GM18498 (cell line): ENCODE data around the gene TTC23.
"Not testable (repeated sequence)": the region's sequence is repeated elsewhere in the genome, so short reads cannot be mapped to it uniquely, and the experiment has no call there.

Experiments
- ATAC-seq: cut with Tn5 transposase; IDR thresholded peaks from one replicate; pipeline ENCODE4 v1.9.1; 2021; ENCODE audit warnings: mild to moderate bottlenecking, moderate library complexity; ENCODE audit not compliant: unreplicated experiment

TTC23 gene

DNA sequence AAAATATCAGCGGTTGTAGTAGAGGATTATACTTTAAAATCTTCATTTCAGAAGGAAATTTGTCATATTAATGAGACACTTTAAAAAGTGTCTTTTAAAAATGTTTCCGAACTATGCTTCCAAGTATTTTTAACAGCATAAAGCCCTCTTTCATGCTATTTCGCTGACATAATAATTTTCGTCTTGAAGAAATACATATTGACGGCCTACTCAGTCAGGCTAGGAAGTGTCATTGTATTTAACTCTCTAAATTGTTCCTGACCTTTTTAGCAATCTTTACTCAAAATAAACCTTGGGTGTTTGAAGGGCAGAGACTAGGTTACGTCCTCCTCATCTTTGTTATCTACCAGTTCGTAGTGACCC lies 1.1 kb upstream of the TTC23 start:
- ATAC-seq: no peak

DNA sequence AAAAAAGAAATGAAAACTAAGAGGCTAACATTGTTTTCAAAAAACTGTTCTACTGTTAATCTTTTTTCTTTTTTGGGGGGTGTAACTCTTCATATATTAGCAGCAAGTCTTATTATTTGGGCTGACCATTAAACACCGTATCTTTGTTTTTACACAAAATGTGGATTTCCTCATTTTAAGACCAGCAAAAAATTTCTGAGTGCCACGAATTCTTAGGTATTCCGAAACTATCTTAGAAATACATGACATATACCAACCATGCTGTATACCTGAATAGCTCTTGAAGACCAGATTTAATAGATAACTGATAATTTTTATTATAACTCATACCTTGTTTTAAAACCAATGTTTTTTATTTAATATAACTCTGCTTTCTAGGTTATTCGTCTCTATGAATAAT lies 620 bp upstream of the TTC23 start:
- no peak for ATAC-seq

DNA sequence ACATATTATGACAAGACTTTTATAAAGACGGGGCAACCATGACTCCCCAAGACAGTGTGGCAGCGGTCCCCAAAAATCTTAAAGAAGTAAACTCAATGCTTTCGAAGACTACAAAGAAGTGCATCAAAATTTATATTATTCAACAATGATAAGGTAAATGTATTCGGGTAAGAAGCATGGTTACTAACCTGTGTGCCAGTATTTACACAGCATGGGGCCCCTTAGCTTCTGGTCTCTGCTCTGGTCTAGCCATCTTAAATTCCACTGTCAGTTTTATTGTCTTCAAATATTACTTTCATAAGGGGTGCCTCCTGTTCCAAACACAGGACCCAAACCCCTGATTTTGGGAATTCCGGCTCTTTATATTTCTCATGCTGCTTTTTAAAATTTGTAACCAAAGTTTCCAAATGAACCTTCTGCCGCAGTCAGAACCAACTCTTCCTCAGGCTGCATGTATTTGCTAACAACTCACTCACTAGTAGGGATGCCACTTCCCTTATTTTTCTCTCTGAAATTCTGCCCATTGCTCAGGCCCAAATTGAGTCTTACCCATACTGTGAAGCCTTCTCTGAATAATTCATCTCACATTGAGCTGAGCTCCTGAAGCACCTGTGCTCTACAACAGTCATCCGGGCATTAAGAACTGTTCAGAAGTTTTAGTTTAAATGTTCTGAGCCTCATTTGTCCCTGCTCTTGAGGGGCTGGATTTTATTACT lies 1.2 kb downstream of the TTC23 start:
- ATAC-seq: no peak

DNA sequence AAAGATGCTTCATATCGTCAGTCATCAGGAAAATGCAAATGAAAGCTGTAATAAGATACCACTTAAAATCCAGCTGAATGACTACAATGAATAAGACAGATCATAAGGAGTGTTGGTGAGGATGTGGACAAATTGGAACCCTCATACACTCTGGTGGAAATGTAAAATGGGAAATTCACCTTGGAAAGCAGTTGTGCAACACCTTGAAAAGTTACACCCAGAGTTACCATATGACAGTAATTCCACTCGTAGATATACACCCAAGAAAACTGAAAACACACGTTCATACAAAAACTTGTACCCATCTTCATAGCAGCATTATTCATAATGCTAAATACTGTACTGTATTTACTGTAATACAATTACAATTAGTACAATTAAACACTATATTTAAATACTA lies 2.3 kb downstream of the TTC23 start:
- no peak for ATAC-seq

DNA sequence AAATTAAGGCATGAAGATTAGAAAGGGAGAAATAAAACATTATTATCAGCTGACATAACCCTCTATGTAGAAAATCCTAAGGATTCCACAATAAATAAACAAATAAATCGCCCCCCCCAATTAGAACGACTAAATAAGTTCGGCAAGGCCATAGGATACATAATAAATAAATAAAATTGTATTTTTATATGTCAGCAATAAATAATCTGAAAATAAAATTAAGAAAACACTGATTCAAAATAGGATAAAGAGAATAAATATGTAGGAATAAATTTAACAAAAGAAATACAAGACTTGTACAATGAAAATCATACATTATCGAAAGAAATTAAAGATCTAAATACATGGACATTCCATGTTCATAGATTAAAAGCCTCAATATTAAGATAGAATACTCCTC lies 5.1 kb downstream of the TTC23 start:
- ATAC-seq: no peak

DNA sequence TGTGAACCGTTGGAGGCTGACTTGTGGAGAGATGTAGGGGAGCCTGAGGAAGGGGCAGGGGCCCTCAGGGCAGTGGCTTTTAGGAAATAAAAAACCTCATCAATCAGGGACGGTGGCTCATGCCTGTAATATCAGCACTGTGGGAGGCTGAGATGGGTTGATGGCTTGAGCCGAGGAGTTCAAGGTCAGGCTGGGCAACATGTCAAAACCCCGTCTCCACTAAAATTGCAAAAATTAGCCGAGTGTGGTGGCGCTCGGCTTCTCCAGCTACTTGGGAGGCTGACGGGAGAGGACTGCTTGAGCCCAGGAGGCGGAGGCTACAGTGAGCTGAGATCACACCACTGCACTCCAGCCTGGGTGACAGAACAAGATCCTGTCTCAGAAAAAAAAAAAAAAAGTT lies 7.6 kb downstream of the TTC23 start:
- no peak for ATAC-seq

DNA sequence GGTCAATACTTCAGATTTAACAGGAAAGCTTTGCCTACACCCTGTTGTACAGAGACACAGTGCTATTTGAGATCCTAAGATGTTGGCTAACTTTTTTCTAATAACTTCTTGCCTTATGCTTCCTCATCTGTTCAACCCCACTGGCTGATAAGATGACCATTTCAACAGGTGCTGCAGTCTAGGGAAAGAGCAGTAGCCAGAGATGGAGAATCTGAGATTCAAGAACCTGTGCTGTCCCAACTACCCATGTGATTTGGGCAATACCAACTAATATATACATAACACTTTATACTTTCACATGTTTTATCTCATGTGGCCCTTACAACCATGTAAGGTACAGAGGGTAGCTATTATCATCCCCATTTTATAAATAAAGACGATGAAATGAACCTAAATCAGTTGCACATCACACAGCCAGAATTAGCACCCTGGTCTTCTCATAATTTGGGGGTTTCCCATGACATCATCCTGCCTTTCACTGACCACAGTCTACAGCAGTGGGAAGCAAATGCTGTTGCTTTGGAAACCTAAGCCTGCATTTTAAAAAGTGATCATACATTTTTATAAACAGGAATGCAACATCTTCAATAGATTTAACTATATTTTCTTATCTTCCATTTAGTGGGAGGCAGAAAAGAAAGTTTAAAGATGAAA lies 9.7 kb downstream of the TTC23 start:
- ATAC-seq: peak; percentile 91

DNA sequence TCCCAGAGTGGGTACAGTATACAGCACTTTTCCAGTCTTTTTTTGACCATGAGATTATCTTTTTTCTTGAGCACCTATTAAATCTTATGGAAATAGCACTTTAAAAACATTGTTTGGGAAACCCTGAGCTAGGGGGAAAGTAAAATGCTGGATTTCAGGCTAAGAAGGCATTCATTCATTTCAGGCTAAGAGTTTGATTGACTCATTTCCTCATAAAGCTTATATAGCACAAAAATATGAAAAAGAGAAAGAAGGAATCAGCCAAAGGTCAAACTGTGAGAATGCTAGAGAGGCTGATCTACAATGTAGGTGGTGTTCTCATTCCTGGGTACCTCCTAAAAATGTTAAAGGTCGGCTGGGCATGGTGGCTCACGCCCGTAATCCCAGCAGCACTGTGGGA lies 10.5 kb downstream of the TTC23 start:
- ATAC-seq: no peak

DNA sequence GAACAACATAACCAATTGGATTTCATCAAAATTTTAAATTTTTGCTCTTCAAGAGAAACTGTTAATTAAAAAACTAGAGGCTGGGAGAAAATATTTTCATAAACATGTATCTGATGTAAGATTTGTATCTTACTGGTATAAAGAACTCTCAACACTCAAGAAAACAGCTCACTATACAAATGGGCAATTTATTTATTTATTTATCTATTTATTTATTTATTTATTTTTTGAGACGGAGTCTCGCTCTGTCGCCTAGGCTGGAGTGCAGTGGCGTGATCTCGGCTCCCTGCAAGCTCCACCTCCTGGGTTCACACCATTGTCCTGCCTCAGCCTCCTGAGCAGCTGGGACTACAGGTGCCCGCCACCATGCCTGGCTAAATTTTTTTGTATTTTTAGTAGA lies 15.2 kb downstream of the TTC23 start:
- ATAC-seq: not testable (repeated sequence)

DNA sequence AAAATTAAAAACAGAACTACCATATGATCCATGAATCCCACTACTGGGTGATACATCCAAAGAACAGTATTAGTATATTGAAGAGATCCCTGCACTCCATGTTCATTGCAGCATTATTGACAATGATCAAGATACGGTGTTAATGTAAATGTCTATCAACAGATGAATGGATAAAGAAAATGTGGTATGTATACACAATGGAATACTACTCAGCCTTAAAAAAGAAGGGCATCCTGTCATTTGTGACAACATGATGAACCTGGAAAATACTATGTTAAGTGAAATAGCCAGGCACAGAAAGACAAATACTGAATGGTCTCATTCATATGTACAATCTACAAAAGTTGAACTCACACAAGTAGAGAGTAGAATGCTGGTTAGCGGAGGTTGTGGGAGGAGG lies 16.6 kb downstream of the TTC23 start:
- no peak for ATAC-seq

DNA sequence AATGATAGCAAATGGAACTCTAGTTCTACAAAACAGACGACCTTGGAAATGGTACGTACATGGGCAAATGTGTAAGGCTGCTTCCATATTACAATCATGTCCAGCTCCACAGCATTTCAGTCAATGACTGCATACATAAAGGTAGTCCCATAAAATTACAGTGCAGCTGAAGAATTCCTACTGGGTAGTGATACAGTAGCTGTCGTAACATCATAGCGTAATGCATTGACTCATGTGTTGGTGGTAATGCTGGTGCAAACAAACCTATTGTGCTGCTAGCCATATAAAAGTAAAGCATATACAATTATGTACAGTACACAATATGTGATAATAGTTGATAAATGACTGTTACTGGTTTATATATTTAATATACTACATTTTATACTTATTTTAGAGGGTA lies 18.5 kb downstream of the TTC23 start:
- ATAC-seq: no peak

DNA sequence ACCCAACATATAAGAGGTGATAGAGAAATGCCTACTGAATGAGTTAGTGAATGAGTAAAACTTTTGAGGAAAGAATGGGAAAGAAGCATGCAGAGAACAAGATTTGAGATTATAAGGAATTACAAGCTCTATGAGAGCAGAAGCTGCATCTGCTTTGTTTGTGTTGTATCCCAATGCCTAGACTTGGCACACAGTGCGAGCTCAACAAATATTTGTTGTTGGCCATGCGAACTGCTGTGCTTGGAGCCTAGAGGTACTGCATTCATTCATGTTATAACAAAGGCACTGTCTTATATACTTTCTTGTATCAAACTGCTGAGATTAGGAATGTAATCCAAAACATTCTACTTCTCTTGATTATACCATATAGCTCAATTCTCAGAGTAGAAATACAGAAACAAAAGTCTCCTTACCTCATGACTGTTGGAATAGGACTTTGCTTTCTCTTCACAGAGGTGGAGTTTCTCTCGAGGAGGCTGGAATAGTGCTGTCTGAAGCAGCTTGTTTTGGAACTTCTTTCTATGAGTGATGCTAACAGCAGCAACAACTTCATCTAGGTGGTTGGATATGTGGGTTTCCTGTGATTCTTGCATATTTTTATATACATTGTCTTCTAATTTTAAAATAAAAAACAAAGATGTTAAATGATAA lies 21.1 kb downstream of the TTC23 start:
- no peak for ATAC-seq

DNA sequence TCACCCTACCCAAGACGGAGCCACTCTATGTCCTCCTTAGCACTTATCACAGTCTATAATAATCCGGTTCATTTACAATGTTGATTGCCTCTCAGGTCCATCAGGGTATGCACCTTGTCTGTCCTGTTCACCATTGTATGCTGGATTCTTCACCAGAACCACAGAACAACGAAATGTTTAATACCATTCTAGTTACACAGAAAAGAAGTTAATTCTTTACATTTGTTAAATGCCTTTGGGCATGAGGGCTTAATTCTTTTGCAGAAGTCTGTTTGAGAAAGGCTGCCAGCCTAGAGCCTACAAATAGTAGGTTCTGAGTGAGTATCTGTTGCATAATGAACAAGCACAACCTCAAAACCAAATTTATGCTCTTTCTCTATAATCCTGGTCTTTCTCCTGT lies 22.6 kb downstream of the TTC23 start:
- ATAC-seq: no peak

DNA sequence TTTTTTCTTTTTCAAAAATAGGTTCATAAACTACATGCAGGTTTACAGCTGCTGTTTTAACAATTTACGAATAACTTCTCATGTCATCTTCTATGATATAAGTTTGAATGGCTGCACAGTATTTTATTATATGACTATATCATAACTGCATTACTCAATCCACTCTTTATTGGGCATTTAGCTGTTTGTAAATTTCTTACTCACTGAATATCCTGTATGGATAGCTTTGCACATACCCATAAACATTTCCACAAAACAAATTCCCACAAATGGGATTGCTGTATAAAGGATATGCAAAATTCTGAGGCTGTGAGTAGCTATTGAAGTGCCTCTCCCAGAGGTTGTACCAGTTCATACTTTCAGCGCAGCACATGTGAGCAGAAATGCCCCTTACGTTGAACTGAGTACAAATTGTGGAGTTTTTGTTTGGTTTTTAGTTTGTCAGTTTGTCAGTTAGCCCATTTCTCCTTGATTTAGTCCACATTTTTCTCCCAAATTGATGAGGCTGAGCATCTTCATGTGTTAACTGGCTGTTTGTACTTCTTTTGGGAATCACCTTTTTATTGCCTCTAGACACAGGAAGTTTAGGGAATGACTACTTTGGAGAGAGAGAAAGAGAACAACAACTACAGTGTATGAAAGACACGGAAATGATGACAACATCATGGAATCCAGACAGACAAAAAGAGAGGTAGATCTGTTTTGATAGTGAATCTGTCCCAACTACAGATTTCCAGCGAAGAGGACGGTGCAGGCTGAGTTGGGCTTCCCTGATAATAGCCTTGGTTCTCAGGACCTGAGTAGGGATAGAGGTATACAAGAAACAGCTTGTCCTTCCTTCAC lies 24.8 kb downstream of the TTC23 start:
- ATAC-seq: no peak

DNA sequence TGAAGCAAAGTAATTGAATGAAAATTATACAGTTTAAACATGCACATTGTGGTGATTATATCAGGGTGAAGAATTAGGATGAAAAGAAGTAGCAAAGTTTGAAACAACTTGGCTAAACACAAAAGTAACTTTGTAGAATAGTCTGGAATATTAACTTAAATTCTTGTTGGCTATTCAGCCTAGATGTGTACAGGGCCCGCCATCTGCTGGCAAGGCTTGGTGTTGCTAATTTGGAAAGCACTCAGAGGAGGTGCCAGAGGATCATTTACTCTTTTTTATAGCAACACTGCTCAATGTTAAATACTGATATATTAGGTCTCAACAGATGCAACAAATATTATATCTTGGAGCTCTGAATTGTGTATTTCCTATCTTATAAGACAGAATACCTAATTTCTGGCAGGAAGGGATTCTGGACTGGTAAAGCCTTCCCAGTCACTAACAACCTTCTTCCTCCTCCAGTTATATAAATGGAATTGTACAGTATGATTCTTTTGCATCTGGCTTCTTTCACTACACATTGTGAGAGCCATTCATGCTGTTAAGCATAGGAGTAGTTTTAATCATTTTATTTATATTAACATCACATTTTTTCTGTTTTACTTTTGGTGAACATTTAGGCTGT lies 36.1 kb downstream of the TTC23 start:
- peak; percentile 72 for ATAC-seq

DNA sequence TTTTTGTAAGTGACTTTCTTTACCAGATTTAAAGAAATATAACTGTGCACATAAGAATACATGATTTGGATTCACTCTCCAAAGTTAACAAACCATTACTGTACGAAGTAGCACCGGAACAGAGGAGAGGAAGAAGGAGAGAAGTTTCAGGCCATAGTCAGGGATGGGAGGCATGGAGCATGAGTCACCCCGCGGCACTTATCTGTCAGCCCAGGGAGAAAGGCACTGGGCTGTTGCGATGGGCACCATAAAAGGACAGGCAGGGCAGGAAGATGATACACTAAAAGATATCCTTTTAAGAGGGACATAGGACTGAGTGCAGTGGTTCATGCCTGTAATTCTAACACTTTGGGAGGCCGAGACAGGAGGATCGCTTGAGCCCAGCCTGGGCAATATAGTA lies 37.0 kb downstream of the TTC23 start:
- ATAC-seq: no peak

DNA sequence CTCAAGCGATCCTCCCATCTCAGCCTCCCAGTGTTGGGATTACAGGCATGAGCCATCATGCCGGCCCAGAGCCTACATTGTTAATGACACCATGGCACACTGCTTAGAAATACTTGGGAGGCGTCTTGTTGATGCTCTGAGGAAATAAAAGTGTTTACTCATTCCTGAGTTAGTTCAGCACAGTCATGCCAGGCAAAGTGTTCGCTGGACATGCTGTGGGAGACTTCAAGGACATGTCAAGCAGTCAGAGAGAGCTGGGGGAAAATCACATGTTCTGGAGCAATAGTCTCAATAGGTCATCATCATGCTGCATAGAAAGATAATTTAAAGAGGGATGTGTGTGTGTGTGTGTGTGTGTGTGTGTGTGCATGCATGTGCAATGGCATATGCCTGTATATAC lies 37.5 kb downstream of the TTC23 start:
- ATAC-seq: no peak

DNA sequence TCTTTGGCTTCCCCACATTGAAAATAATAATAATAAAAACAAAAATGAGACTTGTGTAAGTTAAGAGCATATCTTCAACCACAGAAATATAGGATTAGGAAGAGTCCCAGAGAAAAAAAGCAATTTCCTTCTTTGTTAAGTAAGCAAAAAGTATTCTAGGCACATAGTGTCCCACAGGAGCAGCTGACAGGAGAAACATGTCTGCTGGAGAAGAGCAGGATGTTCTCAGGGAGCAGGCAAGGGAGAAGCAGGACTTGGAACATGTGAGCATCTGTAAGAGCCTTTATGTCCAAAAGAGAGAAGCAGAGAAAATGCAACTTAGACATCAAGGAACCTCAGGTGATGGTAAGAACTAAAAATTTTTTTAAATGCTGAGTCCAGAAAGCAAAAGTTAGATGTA lies 39.0 kb downstream of the TTC23 start:
- ATAC-seq: no peak

DNA sequence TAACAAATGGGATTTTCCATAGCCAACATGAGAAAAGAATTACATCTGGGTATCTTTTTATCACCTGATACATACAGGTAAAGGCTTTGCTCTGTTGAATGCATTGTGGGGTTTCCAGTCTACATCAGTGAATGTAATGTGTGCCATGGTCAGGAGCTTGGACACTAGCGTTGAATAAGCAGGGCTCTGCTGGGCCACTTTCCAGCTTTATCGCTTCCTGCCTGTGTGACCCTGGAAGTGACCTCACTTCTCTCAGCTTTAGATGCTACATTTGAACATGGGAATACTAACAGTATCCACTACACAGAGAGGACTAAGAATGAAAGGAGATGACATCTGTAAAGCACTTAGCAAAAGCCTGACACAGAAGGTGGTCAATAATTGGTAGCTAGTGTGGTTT lies 40.1 kb downstream of the TTC23 start:
- ATAC-seq: no peak

DNA sequence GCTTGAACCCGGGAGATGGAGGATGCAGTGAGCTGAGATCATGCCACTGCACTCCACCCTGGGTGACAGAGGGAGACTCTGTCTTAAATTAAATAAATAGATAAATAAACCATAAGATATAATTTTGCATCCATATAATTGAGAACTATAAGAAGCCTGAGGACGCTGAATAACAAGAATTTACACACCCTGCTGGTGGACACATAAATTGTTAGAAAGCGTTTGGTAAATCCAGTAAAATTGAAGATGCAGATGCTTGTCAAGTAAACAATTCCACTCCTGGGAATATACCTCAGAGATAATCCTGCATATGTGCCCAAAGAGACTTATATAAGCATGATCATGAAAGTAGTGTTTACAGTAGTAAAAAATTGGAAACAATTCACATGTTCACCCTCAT lies 41.7 kb downstream of the TTC23 start:
- no peak for ATAC-seq

DNA sequence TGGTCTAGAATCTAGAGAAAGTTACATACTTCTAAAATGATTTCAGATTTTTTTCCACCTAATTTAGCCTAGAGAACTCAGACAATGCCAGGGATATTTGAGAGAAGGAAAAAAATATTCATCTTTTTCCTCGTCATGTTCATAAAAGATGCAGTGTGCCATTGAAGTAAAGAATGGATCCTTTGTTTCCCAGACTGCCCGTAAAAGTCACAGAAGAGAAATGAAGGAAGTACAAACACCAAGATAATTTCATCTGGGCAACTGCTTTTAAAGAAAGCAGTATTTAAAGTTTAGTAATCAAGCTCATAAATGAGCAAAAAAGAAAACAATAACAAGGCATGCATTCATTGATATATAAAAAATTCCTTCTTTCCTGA lies 47.2 kb downstream of the TTC23 start:
- ATAC-seq: no peak
